ENCODE results near the gene APRT. TPM values are rescaled to one million over a fixed set of nuclear protein-coding genes. Genes with fewer than 3 reads are reported as not detected.

Gene APRT
- total and polyA plus RNA-seq, 2 of the 4 experiments (the other 2 are of a cell fraction) = 40.5 to 157 TPM

DNA sequence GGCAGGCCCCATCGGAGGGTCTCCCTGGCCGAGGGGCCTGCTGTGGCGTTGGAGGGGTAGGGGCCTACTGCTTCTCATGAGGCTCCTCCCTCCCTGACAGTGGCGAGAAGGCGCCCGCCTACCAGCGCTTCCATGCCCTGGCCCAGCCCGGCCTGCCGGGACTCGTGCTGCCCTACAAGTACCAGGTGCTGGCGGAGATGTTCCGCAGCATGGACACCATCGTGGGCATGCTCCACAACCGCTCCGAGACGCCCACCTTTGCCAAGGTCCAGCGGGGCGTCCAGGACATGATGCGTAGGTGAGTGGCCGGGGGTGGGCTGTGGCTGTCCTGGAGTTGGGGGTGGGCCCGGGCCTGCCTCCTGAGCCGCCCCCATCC lies 6.4 kb downstream of the APRT start:
- intact Hi-C loops (cut with micrococcal nuclease) = no loop called here

More for the DNA sequence above, 6.4 kb downstream of the APRT start:
- no peak overlapping the region for H3K27ac ChIP-seq (ENCODE audit: insufficient read depth, low read length)
- H3K9me1 ChIP-seq (ENCODE audit: insufficient read depth, low read length) = no peaks in the 10 kb centered on the region; the same call in 1 of the 2 replicates
- H2BK20ac ChIP-seq (ENCODE audit: low read depth, low read length) = no peak overlapping the region
- POLR2A ChIA-PET (ENCODE audit: unreplicated experiment) = no interaction called here
- no peak overlapping the region for H2AK9ac ChIP-seq (replicated peaks; ENCODE audit: low read depth, low read length, poor library complexity)
- H3K79me1 ChIP-seq (ENCODE audit: low read depth in 1 of 2, low read length in 2 of 2) = peaks cover 11 to 51% of the 10 kb centered on the region in 2 experiments; a peak in 3 of 4 replicates
- H3K4me2 ChIP-seq (ENCODE audit: low read depth, low read length) = no peak overlapping the region; the same call in 1 of the 2 replicates
- no TSS peak for BruUV-seq (replicated peaks)
- CTCF ChIA-PET = no interaction called here
- WGBS, 2 experiments (ENCODE audit: extremely low coverage in 2 of 2, insufficient read length in 1 of 2) = 81% methylated on average over 7 of the region's 22 CpGs; no CpG with 5 or more reads in 1 of the 2 experiments
- H2BK5ac ChIP-seq (ENCODE audit: low read depth, low read length, poor library complexity, severe bottlenecking) = no peak overlapping the region
- no peak overlapping the region for H3K14ac ChIP-seq (replicated peaks; ENCODE audit: low read depth, low read length)
- no peak overlapping the region for H3K56ac ChIP-seq (ENCODE audit: extremely low read depth, insufficient read depth, low read length)
- H2BK120ac ChIP-seq (ENCODE audit: low read depth, low read length) = no peak overlapping the region
- no peak overlapping the region for H4K91ac ChIP-seq (ENCODE audit: insufficient read depth, low read depth, low read length)
- TF ChIP-seq NFE2L2 (IDR thresholded peaks at IDR 0.05; ENCODE audit: low read depth, low read length) (no peak), MAFK (IDR thresholded peaks at IDR 0.05; ENCODE audit: low read depth, low read length) (no peak), FOS (IDR thresholded peaks at IDR 0.05; ENCODE audit: low read depth, low read length) (no peak), CHD1 (IDR thresholded peaks at IDR 0.05; ENCODE audit: low read depth, low read length) (no peak), RAD21 (IDR thresholded peaks at IDR 0.05; ENCODE audit: low read length) (no peak), RCOR1 (IDR thresholded peaks at IDR 0.05; ENCODE audit: insufficient replicate concordance, low read length) (no peak), RFX5 (IDR thresholded peaks at IDR 0.05; ENCODE audit: low read depth, low read length) (no peak), POLR2A (IDR thresholded peaks at IDR 0.05; ENCODE audit: low read depth, low read length) (no peak), MAZ (IDR thresholded peaks at IDR 0.05; ENCODE audit: borderline replicate concordance, low read depth, low read length) (no peak), MXI1 (IDR thresholded peaks at IDR 0.05; ENCODE audit: borderline replicate concordance, low read depth, low read length) (no peak), SMC3 (IDR thresholded peaks at IDR 0.05; ENCODE audit: low read depth, low read length) (no peak), BHLHE40 (IDR thresholded peaks at IDR 0.05; ENCODE audit: low read depth, low read length) (no peak), CEBPB (IDR thresholded peaks at IDR 0.05; ENCODE audit: low read depth, low read length) (no peak)
- TF ChIP-seq, protein P1, sequence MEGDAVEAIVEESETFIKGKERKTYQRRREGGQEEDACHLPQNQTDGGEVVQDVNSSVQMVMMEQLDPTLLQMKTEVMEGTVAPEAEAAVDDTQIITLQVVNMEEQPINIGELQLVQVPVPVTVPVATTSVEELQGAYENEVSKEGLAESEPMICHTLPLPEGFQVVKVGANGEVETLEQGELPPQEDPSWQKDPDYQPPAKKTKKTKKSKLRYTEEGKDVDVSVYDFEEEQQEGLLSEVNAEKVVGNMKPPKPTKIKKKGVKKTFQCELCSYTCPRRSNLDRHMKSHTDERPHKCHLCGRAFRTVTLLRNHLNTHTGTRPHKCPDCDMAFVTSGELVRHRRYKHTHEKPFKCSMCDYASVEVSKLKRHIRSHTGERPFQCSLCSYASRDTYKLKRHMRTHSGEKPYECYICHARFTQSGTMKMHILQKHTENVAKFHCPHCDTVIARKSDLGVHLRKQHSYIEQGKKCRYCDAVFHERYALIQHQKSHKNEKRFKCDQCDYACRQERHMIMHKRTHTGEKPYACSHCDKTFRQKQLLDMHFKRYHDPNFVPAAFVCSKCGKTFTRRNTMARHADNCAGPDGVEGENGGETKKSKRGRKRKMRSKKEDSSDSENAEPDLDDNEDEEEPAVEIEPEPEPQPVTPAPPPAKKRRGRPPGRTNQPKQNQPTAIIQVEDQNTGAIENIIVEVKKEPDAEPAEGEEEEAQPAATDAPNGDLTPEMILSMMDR (conservative IDR thresholded peaks at IDR 0.05; ENCODE audit: low read depth, low read length) = no peak
- TF ChIP-seq, protein P2, sequence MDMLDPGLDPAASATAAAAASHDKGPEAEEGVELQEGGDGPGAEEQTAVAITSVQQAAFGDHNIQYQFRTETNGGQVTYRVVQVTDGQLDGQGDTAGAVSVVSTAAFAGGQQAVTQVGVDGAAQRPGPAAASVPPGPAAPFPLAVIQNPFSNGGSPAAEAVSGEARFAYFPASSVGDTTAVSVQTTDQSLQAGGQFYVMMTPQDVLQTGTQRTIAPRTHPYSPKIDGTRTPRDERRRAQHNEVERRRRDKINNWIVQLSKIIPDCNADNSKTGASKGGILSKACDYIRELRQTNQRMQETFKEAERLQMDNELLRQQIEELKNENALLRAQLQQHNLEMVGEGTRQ (IDR thresholded peaks at IDR 0.05; ENCODE audit: low read depth, low read length) = no peak
- TF ChIP-seq, protein P3, sequence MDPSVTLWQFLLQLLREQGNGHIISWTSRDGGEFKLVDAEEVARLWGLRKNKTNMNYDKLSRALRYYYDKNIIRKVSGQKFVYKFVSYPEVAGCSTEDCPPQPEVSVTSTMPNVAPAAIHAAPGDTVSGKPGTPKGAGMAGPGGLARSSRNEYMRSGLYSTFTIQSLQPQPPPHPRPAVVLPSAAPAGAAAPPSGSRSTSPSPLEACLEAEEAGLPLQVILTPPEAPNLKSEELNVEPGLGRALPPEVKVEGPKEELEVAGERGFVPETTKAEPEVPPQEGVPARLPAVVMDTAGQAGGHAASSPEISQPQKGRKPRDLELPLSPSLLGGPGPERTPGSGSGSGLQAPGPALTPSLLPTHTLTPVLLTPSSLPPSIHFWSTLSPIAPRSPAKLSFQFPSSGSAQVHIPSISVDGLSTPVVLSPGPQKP (IDR thresholded peaks at IDR 0.05; ENCODE audit: borderline replicate concordance, low read depth, low read length) = no peak
- H3K27me3 ChIP-seq (ENCODE audit: control insufficient read depth, insufficient read depth, low read length) = no peaks in the 10 kb centered on the region
- no peak for ATAC-seq (ENCODE audit: low read depth)
- H3K9ac ChIP-seq (ENCODE audit: low read depth, low read length) = 0 out of 2 replicates have a peak overlapping the region, but pooled peaks have one; percentile 67
- H4K8ac ChIP-seq (ENCODE audit: low read depth in 2 of 2, low read length in 2 of 2) = no peak overlapping the region
- H4K20me1 ChIP-seq (ENCODE audit: insufficient read depth, low read length) = peaks cover 14% of the 10 kb centered on the region
- H3K4me1 ChIP-seq (ENCODE audit: control insufficient read depth, insufficient read depth, low read length) = peaks cover 13% of the 10 kb centered on the region
- H2AFZ ChIP-seq (replicated peaks; ENCODE audit: low read length, poor library complexity) = peak overlapping the region; percentile 58
- no peaks in the 10 kb centered on the region for H3K9me3 ChIP-seq (ENCODE audit: control insufficient read depth, insufficient read depth, low read length)
- H2AK5ac ChIP-seq (ENCODE audit: low read depth, low read length) = no peak overlapping the region
- H3K4me3 ChIP-seq (ENCODE audit: insufficient read depth, low read depth, low read length) = no peak overlapping the region
- in situ Hi-C loops (cut with MboI; ENCODE audit: low sequenced_read_pairs) (no loop called here), dilution Hi-C loops (cut with HindIII; ENCODE audit: low sequenced_read_pairs, unreplicated experiment) (no loop called here)
- H3K23ac ChIP-seq (ENCODE audit: low read depth, low read length) = no peak overlapping the region
- H4K5ac ChIP-seq (ENCODE audit: low read depth, low read length) = no peak overlapping the region
- no peak for DNase-seq
- H3K4ac ChIP-seq (ENCODE audit: low read depth, low read length) = no peak overlapping the region
- no peak overlapping the region for H2BK15ac ChIP-seq (ENCODE audit: low read depth, low read length)
- no peak overlapping the region for H3K18ac ChIP-seq (ENCODE audit: low read depth, low read length)
- H3K36me3 ChIP-seq (ENCODE audit: control insufficient read depth, insufficient read depth, low read length) = peaks cover 19% of the 10 kb centered on the region

Data from IMR-90 (cell line).